Mammary epithelial cell (primary cell): ENCODE results near the gene FREM1.

ENCODE experiments used
- CTCF ChIP-seq, 2 donors: IDR thresholded peaks in 1 of 2; conservative IDR thresholded peaks in 1 of 2; 2 replicates each; pipeline ENCODE4 v1.5.1; 2011 to 2012; ENCODE audit warnings: inconsistent platforms in 2 of 2, low read length in 2 of 2, mild to moderate bottlenecking in 2 of 2, control low read depth in 1 of 2, low read depth in 1 of 2; ENCODE audit not compliant: insufficient read depth in 1 of 2; ENCODE audit errors: extremely low read depth in 1 of 2
- EZH2 ChIP-seq: IDR thresholded peaks from 2 replicates; pipeline ENCODE4 v1.6.1; 2012; ENCODE audit warnings: low read length, inconsistent platforms, borderline replicate concordance

DNA sequence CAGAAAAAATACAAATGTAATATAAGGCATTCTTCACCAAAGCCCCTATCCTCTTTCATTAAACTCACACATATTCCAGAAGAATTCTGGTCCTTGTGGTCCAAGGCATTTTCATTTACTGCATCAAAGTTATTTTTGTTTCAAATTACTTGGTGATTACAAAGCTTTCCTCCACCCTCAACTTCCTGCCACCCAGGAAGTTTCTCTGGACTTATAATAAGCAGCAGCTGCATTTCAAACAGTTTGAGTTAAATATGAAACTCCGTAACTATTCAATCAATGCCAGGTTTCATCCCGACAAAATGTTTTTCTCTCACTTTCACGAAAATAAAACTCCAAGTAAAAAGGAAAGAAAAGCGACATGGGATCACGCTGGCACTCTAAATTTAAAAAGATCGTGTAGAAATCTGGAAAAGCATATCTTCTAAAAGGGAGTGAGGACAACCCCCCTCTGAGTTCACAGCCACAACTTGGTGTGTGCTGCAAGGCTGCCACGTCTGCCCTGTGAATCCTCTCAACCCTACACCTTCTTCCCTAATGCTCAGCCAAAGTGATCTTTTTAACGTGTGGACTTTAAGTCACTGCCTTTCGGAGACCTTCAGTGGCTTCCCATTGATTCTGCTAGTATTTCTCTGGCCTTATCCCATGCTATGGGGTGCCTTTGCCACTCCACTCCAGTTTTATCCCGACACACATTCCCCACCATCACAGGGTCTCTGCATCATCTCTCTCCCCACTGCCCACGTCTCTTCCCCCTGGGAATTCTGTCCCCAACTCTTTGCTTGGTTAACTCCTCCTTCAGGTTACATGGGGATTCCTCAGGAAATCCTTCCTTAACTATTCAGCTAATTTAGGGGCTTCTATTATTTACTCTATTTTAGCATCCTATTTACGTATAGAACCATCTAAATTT is 96.6 kb downstream of the FREM1 start:
- TF ChIP-seq CTCF (conservative IDR thresholded peaks at IDR 0.05 in 1 of 2, IDR thresholded peaks at IDR 0.05 in 1 of 2; ENCODE audit: extremely low read depth in 1 of 2, insufficient read depth in 1 of 2, low read depth in 1 of 2, low read length in 2 of 2), result no peak
- TF ChIP-seq EZH2, result no peak
